CD4-positive, alpha-beta T cell treated with Interferon alpha-2 for 1 hour (primary cell): Measurements from ENCODE around the gene SSC4D.
A peak's percentile ranks its signal among the peaks of the same experiment; 100 is the strongest.
"Not testable (repeated sequence)": the region's sequence is repeated elsewhere in the genome, so short reads cannot be mapped to it uniquely, and the experiment has no call there.

Experiments
- DNase-seq, 2 donors: peaks; one replicate each; pipeline ENCODE4 v3.0.0-alpha.2; 2020 to 2022

SSC4D gene

DNA sequence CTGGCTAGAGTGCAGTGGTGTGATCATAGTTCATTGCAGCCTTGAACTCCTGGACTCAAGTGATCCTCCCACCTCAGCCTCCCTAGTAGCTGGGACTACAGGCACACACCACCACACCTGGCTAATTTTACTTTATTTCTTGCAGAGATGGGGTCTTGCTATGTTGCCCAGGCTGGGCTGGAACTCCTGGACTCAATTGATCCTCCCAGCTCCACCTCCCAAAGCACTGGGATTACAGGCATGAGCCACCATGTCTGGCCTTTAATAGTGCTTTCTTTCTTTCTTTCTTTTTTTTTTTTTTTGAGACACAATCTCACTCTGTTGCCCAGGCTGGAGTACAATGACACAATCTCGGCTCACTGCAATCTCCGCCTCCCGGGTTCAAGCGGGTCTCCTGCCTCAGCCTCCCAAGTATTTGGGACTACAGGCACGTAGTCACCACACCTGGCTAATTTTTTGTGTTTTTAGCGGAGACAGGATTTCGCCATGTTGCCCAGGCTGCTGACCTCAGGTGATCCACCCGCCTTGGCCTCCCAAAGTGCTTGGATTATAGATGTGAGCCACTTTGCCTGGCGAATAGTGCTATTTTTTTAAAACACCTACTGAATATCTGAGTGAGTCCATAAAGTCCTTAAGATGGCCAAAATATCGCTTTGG is 8.3 kb upstream of the SSC4D start:
- not testable (repeated sequence) for DNase-seq

GRCh38 chr7:76412249-76412648 is 2.8 kb upstream of the SSC4D start:
- DNase-seq, result no peak

- no peak for DNase-seq
These were observed 2.1 kb upstream of the SSC4D start for GRCh38 chr7:76411626-76412025.

GRCh38 chr7:76408121-76408560 is 1.4 kb downstream of the SSC4D start:
- no peak for DNase-seq

DNA sequence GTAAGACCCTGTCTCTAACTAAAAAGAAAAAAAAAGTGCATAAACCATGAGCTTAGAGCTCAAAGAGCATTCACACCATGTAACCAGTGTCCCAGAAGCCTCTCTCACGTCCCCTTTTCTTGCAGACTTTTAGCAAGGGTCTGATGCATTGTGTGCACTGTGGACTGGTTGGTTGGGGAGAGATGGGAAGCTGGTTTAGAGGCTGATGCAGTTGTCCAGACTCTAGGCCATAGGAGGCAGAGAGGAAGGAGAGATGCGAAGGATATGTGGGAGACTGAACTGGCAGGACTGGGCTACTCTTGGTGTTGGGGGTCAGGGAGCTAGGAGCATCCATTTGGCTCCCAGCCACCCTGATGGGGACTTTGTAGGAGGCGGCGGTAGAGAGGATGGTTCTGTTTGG is 1.8 kb downstream of the SSC4D start:
- no peak for DNase-seq

- DNase-seq, result no peak
These were observed 3.8 kb downstream of the SSC4D start for GRCh38 chr7:76405738-76406137.

GRCh38 chr7:76403780-76404494 is 5.6 kb downstream of the SSC4D start:
- peak in 1 of 2 donors; percentile 15 for DNase-seq

DNA sequence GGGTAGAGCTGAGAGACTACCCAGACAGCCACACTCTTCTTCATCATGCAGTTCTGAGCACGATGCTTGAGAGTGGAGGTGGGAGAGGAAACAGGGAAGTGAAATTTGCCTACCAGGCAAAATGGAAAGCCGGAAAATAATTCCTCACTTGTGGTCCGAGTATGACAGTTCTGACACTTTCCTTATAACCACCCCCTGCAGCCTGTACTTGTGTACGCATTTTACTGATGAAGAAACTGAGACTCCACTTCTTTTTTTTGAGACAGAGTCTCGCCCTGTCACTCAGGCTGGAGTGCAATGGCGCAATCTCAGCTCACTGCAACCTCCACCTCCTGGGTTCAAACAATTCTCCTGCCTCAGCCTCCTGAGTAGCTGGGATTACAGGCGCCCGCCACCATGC is 6.4 kb downstream of the SSC4D start:
- not testable (repeated sequence) for DNase-seq

DNA sequence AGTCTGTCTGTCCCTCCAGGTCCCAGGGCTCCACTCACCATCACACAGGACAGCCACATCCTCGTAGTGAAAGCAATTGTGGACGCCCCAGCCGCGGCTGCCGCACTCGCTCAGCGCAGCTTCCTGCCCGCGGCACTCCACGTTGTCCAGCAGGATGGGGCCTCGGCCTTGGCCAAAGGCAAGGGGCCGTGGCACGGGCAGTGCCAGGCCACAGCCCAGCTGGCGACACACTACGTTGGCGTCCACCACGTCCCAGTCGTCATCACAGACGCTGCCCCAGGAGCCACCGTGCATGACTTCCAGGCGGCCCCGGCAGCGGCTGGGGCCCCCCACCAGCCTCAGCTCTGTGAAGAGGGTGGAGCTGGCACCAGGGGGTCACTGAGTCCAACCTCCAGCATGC is 9.2 kb downstream of the SSC4D start:
- no peak for DNase-seq

GRCh38 chr7:76397409-76398183 is 11.9 kb downstream of the SSC4D start:
- peak; percentile 85 to 90 for DNase-seq

- DNase-seq, result no peak
These were observed 12.6 kb downstream of the SSC4D start for GRCh38 chr7:76396864-76397263.

DNA sequence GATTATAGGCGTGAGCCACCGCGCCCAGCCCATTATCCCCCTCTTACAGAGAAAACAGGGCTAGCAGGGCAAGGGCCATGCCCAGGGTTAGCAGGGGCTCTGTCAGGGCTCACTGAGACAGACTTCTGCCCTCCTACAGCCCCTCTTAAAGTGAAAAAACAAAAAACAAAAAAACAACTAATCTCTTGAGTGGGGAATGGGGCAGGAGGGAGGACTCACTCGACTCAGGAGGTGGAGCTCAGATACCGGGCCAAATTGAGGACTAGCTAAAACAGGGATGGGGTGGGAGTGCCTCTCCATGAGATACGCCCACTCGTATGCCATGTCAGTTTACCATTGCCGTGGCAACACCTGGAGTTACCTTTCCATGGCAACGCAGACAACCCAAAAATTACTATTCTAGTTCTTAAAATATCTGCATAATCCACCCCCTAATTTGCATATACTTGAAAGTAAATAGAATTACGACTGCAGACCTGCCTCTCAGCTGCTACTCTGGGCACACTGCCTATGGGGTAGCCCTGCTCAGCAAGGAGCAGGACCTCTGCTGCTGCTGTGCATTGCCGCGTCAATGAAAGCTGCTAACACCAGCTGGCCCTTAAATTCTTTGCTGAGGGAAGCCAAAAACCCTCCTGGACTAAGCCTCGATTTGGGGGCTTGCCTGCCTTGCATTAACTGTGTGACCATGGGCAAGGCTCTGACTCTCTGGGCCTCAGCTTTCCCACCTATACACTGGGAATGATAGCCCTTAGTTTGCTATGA is 13.4 kb downstream of the SSC4D start:
- DNase-seq, result no peak

DNA sequence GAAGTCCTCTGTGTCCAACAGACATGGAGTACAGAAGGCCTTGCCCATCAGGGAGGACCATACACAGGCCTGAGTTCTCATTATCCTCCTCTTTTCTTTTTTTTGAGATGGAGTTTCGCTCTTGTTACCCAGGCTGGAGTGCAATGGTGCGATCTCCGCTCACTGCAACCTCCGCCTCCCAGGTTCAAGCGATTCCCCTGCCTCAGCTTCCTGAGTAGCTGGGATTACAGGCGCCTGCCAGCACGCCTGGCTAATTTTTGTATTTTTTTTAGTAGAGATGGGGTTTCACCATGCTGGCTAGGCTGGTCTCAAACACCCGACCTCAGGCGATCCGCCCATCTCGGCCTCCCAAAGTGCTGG is 13.9 kb downstream of the SSC4D start:
- DNase-seq, result not testable (repeated sequence)

DNA sequence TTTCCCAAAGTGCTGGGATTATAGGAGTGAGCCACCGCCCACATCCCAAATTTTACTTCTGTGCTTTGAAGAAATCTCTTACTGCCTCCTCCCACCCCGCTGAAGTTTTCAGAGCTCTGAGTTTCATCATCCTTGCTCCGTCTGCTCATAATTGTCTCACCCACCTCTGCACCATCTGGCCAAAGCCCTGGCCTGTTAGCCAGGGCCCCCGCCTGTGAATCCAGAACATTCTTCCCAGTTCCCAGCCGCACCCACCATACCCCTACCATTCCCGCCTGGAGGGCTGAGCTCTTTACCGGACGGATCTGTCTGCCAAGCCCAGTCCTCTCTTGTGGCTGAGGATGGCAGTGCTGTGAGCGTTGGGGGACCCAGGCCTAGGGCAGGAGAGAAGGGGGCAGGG is 14.5 kb downstream of the SSC4D start:
- no peak for DNase-seq

- peak; percentile 92 to 94 for DNase-seq
These were observed 16.1 kb downstream of the SSC4D start for GRCh38 chr7:76393116-76394031.

GRCh38 chr7:76392531-76393115 is 16.9 kb downstream of the SSC4D start:
- no peak for DNase-seq

- DNase-seq, result no peak
These were observed 19.4 kb downstream of the SSC4D start for GRCh38 chr7:76390092-76390491.

GRCh38 chr7:76387789-76388188 is 21.7 kb downstream of the SSC4D start:
- not testable (repeated sequence) for DNase-seq

DNA sequence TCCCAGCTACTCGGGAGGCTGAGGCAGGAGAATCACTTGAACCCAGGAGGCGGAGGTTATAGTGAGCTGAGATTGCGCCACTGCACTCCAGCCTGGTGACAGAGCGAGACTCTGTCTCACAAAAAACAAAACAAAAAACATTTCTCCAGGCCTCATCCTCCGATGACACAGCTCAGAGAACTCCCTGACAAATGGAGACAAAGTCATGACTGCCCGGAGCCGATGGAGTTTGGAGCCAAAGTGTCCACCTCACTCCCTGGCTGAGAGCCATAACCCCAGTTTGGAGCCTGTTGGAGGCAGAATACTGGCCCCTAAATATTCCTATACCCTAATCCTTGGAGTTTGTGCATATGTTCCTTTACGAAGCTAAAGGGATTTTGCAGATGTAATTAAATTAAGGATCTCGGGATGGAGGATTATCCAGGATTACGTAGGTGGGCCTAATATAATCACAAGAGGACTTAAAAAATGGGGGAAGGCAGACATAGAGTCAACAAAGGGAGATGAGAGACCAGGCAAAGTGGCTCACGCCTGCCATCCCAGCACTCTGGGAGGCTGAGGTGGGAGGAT is 22.7 kb downstream of the SSC4D start:
- DNase-seq, result no peak

- no peak for DNase-seq
These were observed 26.2 kb downstream of the SSC4D start for GRCh38 chr7:76383089-76383944.
